NOMO-1 (cell line): ENCODE results near the gene TET2.
A peak's percentile ranks its signal among the peaks of the same experiment; 100 is the strongest.

Experiments
- DNase-seq, 2 experiments: peaks; one replicate each; lab custom pipeline; 2025; ENCODE audit not compliant: unreplicated experiment in 2 of 2; lab: John Stamatoyannopoulos, UW

Gene TET2

GRCh38 chr4:105146276-105147015, at the start of gene TET2:
TSS of gene TET2 (plus strand) at chr4:105146876. CDS start at chr4:105233943, 87,067 bp downstream.
- peak; percentile 88 to 91 for DNase-seq

GRCh38 chr4:105102016-105102415, 44.7 kb upstream of the TET2 start:
- DNase-seq, result no peak

GRCh38 chr4:105106426-105106825, 40.2 kb upstream of the TET2 start:
- no peak for DNase-seq

- DNase-seq, result peak in 1 of 2 experiments; percentile 45
These were observed 39.4 kb upstream of the TET2 start for GRCh38 chr4:105107095-105107856.

GRCh38 chr4:105108971-105109370, 37.7 kb upstream of the TET2 start:
- DNase-seq, result no peak

- no peak for DNase-seq
These were observed 34.4 kb upstream of the TET2 start for GRCh38 chr4:105112274-105112673.

- peak; percentile 77 to 99 for DNase-seq
These were observed 32.9 kb upstream of the TET2 start for GRCh38 chr4:105113800-105114199.

- peak; percentile 42 to 73 for DNase-seq
These were observed 29.9 kb upstream of the TET2 start for GRCh38 chr4:105116616-105117319.

- peak in 1 of 2 experiments; percentile 46 for DNase-seq
These were observed 27.3 kb upstream of the TET2 start for GRCh38 chr4:105119356-105119755.

GRCh38 chr4:105120626-105121025, 26.1 kb upstream of the TET2 start:
- DNase-seq, result peak; percentile 23 to 74

GRCh38 chr4:105122350-105122749, 24.3 kb upstream of the TET2 start:
- DNase-seq, result no peak

- no peak for DNase-seq
These were observed 20.1 kb upstream of the TET2 start for GRCh38 chr4:105126311-105127169.

- no peak for DNase-seq
These were observed 19.6 kb upstream of the TET2 start for GRCh38 chr4:105127170-105127445.

GRCh38 chr4:105128208-105128607, 18.5 kb upstream of the TET2 start:
- peak; percentile 48 to 63 for DNase-seq

GRCh38 chr4:105129286-105130040, 17.2 kb upstream of the TET2 start:
- DNase-seq, result peak in 1 of 2 experiments; percentile 37

GRCh38 chr4:105130945-105131344, 15.7 kb upstream of the TET2 start:
- no peak for DNase-seq

- no peak for DNase-seq
These were observed 12.7 kb upstream of the TET2 start for GRCh38 chr4:105133976-105134375.

GRCh38 chr4:105135785-105136184, 10.9 kb upstream of the TET2 start:
- peak; percentile 48 to 82 for DNase-seq

- DNase-seq, result no peak
These were observed 9.4 kb upstream of the TET2 start for GRCh38 chr4:105137121-105137875.
